ACC112 (cell line): ENCODE data around the gene RAB44.

Source experiments
- H2AFZ ChIP-seq: fragments of 200-600 bp; sonication (generic); one replicate; pipeline ENCODE4 v1.6.0; 2017; ENCODE audit warnings: antibody characterized with exemption, low read length; ENCODE audit not compliant: unreplicated experiment
- H3K27ac ChIP-seq: fragments of 200-600 bp; sonication (generic); 2 replicates; pipeline ENCODE4 v1.5.1; 2014; ENCODE audit warnings: low read depth, mild to moderate bottlenecking, antibody characterized with exemption, low read length, moderate library complexity
- H3K27me3 ChIP-seq: fragments of 200-600 bp; sonication (generic); 2 replicates; pipeline ENCODE4 v1.6.1; 2014; ENCODE audit warnings: mild to moderate bottlenecking, antibody characterized with exemption, low read length, moderate library complexity, mixed read lengths; ENCODE audit not compliant: insufficient read depth
- H3K36me3 ChIP-seq: fragments of 200-600 bp; sonication (generic); 2 replicates; pipeline ENCODE4 v1.6.1; 2016; ENCODE audit warnings: mild to moderate bottlenecking, antibody characterized with exemption, low read length, moderate library complexity, mixed read lengths; ENCODE audit not compliant: insufficient read depth
- H3K4me1 ChIP-seq: fragments of 200-600 bp; sonication (generic); one replicate; pipeline ENCODE4 v1.6.1; 2016; ENCODE audit warnings: low read length, mixed read lengths; ENCODE audit not compliant: insufficient read depth, unreplicated experiment, control insufficient read depth
- H3K4me3 ChIP-seq: fragments of 200-600 bp; sonication (generic); 2 replicates; pipeline ENCODE4 v1.5.1; 2014; ENCODE audit warnings: mild to moderate bottlenecking, low read depth, low read length
- H3K79me2 ChIP-seq: fragments of 200-600 bp; sonication (generic); one replicate; pipeline ENCODE4 v1.6.0; 2016; ENCODE audit warnings: low read length; ENCODE audit not compliant: control insufficient read depth, unreplicated experiment, insufficient read depth

RAB44 gene

GRCh38 chr6:36669002-36669401, 28.6 kb upstream of the RAB44 start:
- Histone ChIP-seq H3K36me3 (no peaks in the 10 kb centered on the region), H3K4me3 (no peak overlapping the region), H3K27me3 (no peaks in the 10 kb centered on the region), H2AFZ (no peak overlapping the region), H3K79me2 (no peaks in the 10 kb centered on the region), H3K4me1 (peaks cover 17% of the 10 kb centered on the region), H3K27ac (no peak overlapping the region)

GRCh38 chr6:36670271-36670670, 27.4 kb upstream of the RAB44 start:
- Histone ChIP-seq H3K27me3 (no peaks in the 10 kb centered on the region), H3K79me2 (no peaks in the 10 kb centered on the region), H3K27ac (no peak overlapping the region), H3K36me3 (no peaks in the 10 kb centered on the region), H2AFZ (no peak overlapping the region), H3K4me3 (no peak overlapping the region), H3K4me1 (peaks cover 17% of the 10 kb centered on the region)

- H3K4me3 ChIP-seq: no peak overlapping the region
- no peaks in the 10 kb centered on the region for H3K36me3 ChIP-seq
- H3K27me3 ChIP-seq: no peaks in the 10 kb centered on the region
- H3K79me2 ChIP-seq: no peaks in the 10 kb centered on the region
- H3K4me1 ChIP-seq: peaks cover 19% of the 10 kb centered on the region
- no peak overlapping the region for H2AFZ ChIP-seq
- H3K27ac ChIP-seq: no peak overlapping the region
Measured at GRCh38 chr6:36671687-36672375, 25.8 kb upstream of the RAB44 start.

- H3K79me2 ChIP-seq: peaks cover 3% of the 10 kb centered on the region
- H3K4me3 ChIP-seq: no peak overlapping the region
- H3K4me1 ChIP-seq: peaks cover 23% of the 10 kb centered on the region
- H3K36me3 ChIP-seq: no peaks in the 10 kb centered on the region
- H3K27me3 ChIP-seq: no peaks in the 10 kb centered on the region
- no peak overlapping the region for H3K27ac ChIP-seq
- no peak overlapping the region for H2AFZ ChIP-seq
Measured at GRCh38 chr6:36673882-36674281, 23.7 kb upstream of the RAB44 start.

- H3K36me3 ChIP-seq: no peaks in the 10 kb centered on the region
- H2AFZ ChIP-seq: no peak overlapping the region
- H3K4me1 ChIP-seq: peaks cover 23% of the 10 kb centered on the region
- peaks cover 14% of the 10 kb centered on the region for H3K79me2 ChIP-seq
- no peak overlapping the region for H3K4me3 ChIP-seq
- H3K27ac ChIP-seq: no peak overlapping the region
- H3K27me3 ChIP-seq: no peaks in the 10 kb centered on the region
Measured at GRCh38 chr6:36674942-36675341, 22.7 kb upstream of the RAB44 start.

GRCh38 chr6:36676141-36677058, 21.2 kb upstream of the RAB44 start:
- peaks cover 4% of the 10 kb centered on the region; the same call in 1 of the 2 replicates for H3K36me3 ChIP-seq
- H2AFZ ChIP-seq: peak overlapping the region; percentile 19
- H3K79me2 ChIP-seq: peaks cover 22% of the 10 kb centered on the region
- H3K4me3 ChIP-seq: no peak overlapping the region
- H3K27me3 ChIP-seq: no peaks in the 10 kb centered on the region
- peak overlapping the region; percentile 85 for H3K27ac ChIP-seq
- H3K4me1 ChIP-seq: peaks cover 23% of the 10 kb centered on the region

GRCh38 chr6:36677059-36677749, 20.4 kb upstream of the RAB44 start:
- peaks cover 8% of the 10 kb centered on the region; the same call in 1 of the 2 replicates for H3K36me3 ChIP-seq
- H3K27ac ChIP-seq: peak overlapping the region; percentile 85
- H3K4me3 ChIP-seq: no peak overlapping the region
- H3K4me1 ChIP-seq: peaks cover 27% of the 10 kb centered on the region
- H2AFZ ChIP-seq: peak overlapping the region; percentile 1
- H3K27me3 ChIP-seq: no peaks in the 10 kb centered on the region
- peaks cover 30% of the 10 kb centered on the region for H3K79me2 ChIP-seq

GRCh38 chr6:36677753-36678487, 19.7 kb upstream of the RAB44 start:
- Histone ChIP-seq H2AFZ (peak overlapping the region; percentile 1), H3K79me2 (peaks cover 37% of the 10 kb centered on the region), H3K27me3 (no peaks in the 10 kb centered on the region), H3K27ac (peak overlapping the region; percentile 85), H3K4me3 (peak overlapping the region; percentile 95), H3K4me1 (peaks cover 34% of the 10 kb centered on the region), H3K36me3 (peaks cover 9% of the 10 kb centered on the region; the same call in 1 of the 2 replicates)

GRCh38 chr6:36678488-36679042, 19.1 kb upstream of the RAB44 start, which contains the start of gene CDKN1A:
Gene CDKN1A, plus strand, starts transcription at chr6:36678714. Its CDS starts 5,388 bp downstream, at chr6:36684102.
- H3K4me3 ChIP-seq: peak within 1 kb of the TSS; percentile 95
- no peaks in the 10 kb centered on the region for H3K27me3 ChIP-seq
- peak within 1 kb of the TSS; percentile 85 for H3K27ac ChIP-seq
- H3K4me1 ChIP-seq: peaks cover 34% of the 10 kb centered on the region
- peaks cover 9% of the 10 kb centered on the region; the same call in 1 of the 2 replicates for H3K36me3 ChIP-seq
- peak within 1 kb of the TSS; percentile 1 for H2AFZ ChIP-seq
- peaks cover 44% of the 10 kb centered on the region for H3K79me2 ChIP-seq
